Measurements from ENCODE around the gene TTL. TPM values are rescaled to one million over a fixed set of nuclear protein-coding genes. Genes with fewer than 3 reads are reported as not detected.

Gene TTL
- total RNA-seq, 1 donor from 2014 or later = 42.9 TPM

DNA sequence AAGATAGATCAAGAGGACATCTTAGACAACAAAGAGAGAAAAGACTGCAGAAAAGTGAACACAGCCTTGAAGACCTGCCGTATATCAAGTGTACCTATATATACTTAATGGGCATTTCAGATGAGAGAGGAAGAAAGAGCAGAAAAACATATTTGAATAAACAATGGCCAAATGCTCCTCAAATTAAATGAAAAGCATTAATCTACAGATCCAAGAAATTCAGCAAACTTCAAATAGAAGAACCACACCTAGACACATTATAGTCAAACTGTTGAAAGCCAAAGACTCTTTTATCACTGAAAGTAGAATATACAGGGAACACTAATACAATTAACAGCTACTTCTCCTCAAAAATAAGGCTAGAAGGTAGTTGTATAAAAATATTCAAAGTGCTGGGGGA is 18.7 kb upstream of the TTL start:
- DNase-seq (ENCODE audit: low spot score in 2 of 2, unreplicated experiment in 2 of 2) = no peak
- no peak overlapping the region for H3K27ac Mint-ChIP-seq
- H3K36me3 Mint-ChIP-seq = no peaks in the 10 kb centered on the region
- no peak overlapping the region for H3K4me3 Mint-ChIP-seq
- TF ChIP-seq, protein P1, sequence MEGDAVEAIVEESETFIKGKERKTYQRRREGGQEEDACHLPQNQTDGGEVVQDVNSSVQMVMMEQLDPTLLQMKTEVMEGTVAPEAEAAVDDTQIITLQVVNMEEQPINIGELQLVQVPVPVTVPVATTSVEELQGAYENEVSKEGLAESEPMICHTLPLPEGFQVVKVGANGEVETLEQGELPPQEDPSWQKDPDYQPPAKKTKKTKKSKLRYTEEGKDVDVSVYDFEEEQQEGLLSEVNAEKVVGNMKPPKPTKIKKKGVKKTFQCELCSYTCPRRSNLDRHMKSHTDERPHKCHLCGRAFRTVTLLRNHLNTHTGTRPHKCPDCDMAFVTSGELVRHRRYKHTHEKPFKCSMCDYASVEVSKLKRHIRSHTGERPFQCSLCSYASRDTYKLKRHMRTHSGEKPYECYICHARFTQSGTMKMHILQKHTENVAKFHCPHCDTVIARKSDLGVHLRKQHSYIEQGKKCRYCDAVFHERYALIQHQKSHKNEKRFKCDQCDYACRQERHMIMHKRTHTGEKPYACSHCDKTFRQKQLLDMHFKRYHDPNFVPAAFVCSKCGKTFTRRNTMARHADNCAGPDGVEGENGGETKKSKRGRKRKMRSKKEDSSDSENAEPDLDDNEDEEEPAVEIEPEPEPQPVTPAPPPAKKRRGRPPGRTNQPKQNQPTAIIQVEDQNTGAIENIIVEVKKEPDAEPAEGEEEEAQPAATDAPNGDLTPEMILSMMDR (IDR thresholded peaks at IDR 0.05; ENCODE audit: unreplicated experiment) = no peak
- no peaks in the 10 kb centered on the region for H3K4me1 Mint-ChIP-seq
- peaks cover 24% of the 10 kb centered on the region for H3K27me3 Mint-ChIP-seq (ENCODE audit: low read depth)
- peaks cover 19% of the 10 kb centered on the region for H3K9me3 Mint-ChIP-seq

DNA sequence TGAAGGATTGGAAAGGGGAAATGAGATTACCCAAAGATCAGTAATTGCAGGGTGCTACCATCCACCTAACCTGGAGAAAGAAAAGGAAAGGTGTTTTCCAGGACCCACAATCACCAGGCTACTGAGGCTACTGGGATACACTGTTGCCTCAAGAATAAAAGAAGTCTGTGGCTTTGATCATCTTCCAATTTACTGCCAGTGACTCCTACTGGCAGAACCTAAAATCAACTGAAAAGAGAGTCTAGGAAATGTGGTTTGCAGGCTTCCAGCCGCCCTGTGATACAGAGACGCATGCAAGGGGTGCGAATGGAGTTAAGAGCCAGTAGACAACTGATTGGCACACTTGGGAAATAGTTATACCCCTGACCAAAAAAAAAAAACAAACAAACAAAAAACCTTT is 16.6 kb upstream of the TTL start:
- TF ChIP-seq, protein P1 (IDR thresholded peaks at IDR 0.05; ENCODE audit: unreplicated experiment) = no peak
- H3K27ac Mint-ChIP-seq = no peak overlapping the region
- no peaks in the 10 kb centered on the region for H3K4me1 Mint-ChIP-seq
- no peak overlapping the region for H3K4me3 Mint-ChIP-seq
- no peaks in the 10 kb centered on the region for H3K36me3 Mint-ChIP-seq
- H3K9me3 Mint-ChIP-seq = peaks cover 31% of the 10 kb centered on the region
- peaks cover 20% of the 10 kb centered on the region for H3K27me3 Mint-ChIP-seq (ENCODE audit: low read depth)
- DNase-seq (ENCODE audit: low spot score in 2 of 2, unreplicated experiment in 2 of 2) = no peak

DNA sequence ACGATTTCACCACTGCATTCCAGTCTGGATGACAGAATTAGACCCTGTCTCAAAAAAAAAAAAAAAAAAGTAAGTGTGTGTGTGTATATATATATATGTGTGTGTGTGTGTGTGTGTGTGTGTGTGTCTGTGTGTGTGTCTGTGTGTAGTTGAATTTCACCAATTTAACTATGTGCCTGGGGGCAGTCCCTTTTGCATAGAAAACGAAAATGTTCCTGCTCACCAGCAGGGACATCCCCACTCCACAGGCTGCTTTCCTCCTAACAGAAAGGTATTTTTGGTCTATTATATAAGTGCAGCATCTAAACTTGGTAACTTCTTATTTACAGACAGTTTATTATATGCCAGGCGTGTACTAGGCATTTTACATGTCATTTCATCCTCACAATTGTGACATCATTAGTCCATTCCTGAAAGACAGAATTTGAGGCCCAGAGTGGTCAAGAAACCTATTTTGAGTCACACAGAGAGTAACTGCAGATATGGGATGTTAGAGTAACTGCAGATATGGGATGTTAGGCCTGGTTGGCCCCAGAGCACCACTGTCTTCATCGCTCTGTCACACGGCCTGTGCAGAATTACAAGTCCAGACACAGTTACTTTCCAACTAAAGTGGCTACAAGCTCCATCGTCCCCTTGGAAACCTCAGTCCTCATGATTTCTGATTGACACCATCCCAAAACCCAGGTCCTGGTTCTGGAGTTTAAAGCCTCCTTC is 9.3 kb upstream of the TTL start:
- Mint-ChIP-seq H3K4me1 (no peaks in the 10 kb centered on the region), H3K36me3 (no peaks in the 10 kb centered on the region), H3K27me3 (ENCODE audit: low read depth) (peaks cover 6% of the 10 kb centered on the region), H3K9me3 (peaks cover 18% of the 10 kb centered on the region), H3K27ac (no peak overlapping the region), H3K4me3 (no peak overlapping the region)
- no peak for DNase-seq (ENCODE audit: low spot score in 2 of 2, unreplicated experiment in 2 of 2)
- TF ChIP-seq, protein P1 (IDR thresholded peaks at IDR 0.05; ENCODE audit: unreplicated experiment) = no peak

DNA sequence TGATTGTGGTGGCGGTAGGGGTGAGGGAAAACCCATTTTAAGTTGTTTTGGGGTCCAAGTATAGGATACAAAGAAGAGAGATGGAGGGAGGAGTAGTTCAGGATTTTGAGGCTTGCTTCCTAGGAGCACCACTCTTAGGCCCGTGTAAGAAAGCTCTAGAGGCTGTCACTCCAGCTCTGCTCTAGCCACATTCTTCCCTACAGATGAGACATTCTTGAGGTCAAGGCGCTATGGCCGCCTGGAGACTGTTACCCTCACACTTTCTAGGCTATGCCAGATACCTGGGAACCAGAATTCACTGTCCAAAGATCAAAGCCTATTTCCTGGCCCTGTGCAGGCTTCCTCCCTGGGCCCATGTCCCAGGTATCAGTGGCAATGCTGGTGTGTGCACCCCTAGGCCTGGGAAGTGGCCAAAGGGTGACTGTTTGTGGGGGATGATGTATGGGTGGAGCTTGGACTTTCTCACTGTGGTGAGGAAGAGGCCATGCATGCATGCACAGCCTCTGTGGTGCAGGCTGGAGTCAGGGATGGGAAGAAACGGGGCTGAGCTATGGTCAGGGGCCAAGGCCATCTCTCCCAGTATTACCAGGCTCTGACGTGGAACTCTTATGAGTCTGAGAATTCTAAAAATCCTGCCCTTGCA is 7.0 kb upstream of the TTL start:
- Mint-ChIP-seq H3K4me3 (no peak overlapping the region), H3K9me3 (no peaks in the 10 kb centered on the region), H3K36me3 (no peaks in the 10 kb centered on the region), H3K27ac (no peak overlapping the region), H3K4me1 (no peaks in the 10 kb centered on the region), H3K27me3 (ENCODE audit: low read depth) (no peaks in the 10 kb centered on the region)
- DNase-seq (ENCODE audit: low spot score in 2 of 2, unreplicated experiment in 2 of 2) = no peak
- TF ChIP-seq, protein P1 (IDR thresholded peaks at IDR 0.05; ENCODE audit: unreplicated experiment) = no peak

- H3K4me3 Mint-ChIP-seq = no peak overlapping the region
- H3K36me3 Mint-ChIP-seq = no peaks in the 10 kb centered on the region
- H3K4me1 Mint-ChIP-seq = peaks cover 8% of the 10 kb centered on the region
- no peak for DNase-seq (ENCODE audit: low spot score in 2 of 2, unreplicated experiment in 2 of 2)
- TF ChIP-seq, protein P1 (IDR thresholded peaks at IDR 0.05; ENCODE audit: unreplicated experiment) = no peak
- H3K27ac Mint-ChIP-seq = no peak overlapping the region
- no peaks in the 10 kb centered on the region for H3K9me3 Mint-ChIP-seq
- no peaks in the 10 kb centered on the region for H3K27me3 Mint-ChIP-seq (ENCODE audit: low read depth)
These were observed 5.5 kb upstream of the TTL start for GRCh38 chr2:112476434-112476833.

All from mesothelial cell of epicardium (in vitro differentiated cells).